B cell (primary cell): Measurements from ENCODE around the gene WFDC11. TPM values are rescaled to one million over a fixed set of nuclear protein-coding genes. Genes with fewer than 3 reads are reported as not detected.

Experiments used
- ATAC-seq: fragments of 200-7000 bp; cut with Tn5 transposase; one replicate; pipeline ENCODE4 v1.10.0; 2021; ENCODE audit warnings: low read depth, mild to moderate bottlenecking, moderate number of reproducible peaks, moderate library complexity
- CTCF ChIA-PET: fragments of 350-600 bp; sonication (Branson Sonifier 250); formaldehyde crosslinking; loops from one replicate; lab custom pipeline; 2021; ENCODE audit warnings: antibody characterized with exemption, inconsistent platforms; lab: Charles Lee
- POLR2A ChIA-PET: fragments of 350-600 bp; sonication (Branson Sonifier 250); formaldehyde crosslinking; loops from one replicate; lab custom pipeline; 2021; ENCODE audit warnings: antibody characterized with exemption; lab: Charles Lee
- DNase-seq: peaks from one replicate; pipeline ENCODE4 v3.0.0; 2013
- H2AFZ ChIP-seq: 2 replicates; pipeline ENCODE4 v1.6.1; 2012; ENCODE audit warnings: mild to moderate bottlenecking, low read depth, low read length; ENCODE audit not compliant: insufficient read depth, poor library complexity, severe bottlenecking
- H3K27ac ChIP-seq, 2 donors: 1 replicate in 1 of 2; 2 replicates in 1 of 2; pipeline ENCODE4 v1.5.1; 2012 to 2013; ENCODE audit warnings: low read length in 2 of 2, mild to moderate bottlenecking in 2 of 2, moderate library complexity in 1 of 2
- H3K27me3 ChIP-seq, 4 experiments: fragments of 200-600 bp in 1 of 4; sonication (generic) in 1 of 4; replicated peaks in 1 of 4; 1 replicate in 2 of 4; 2 replicates in 2 of 4; pipeline versions ENCODE4 v1.6.1 to v1.7.0; 2013 to 2016; ENCODE audit warnings: low read length in 3 of 4, mild to moderate bottlenecking in 2 of 4, mixed read lengths in 1 of 4, moderate library complexity in 1 of 4; ENCODE audit not compliant: insufficient read depth in 4 of 4, control insufficient read depth in 3 of 4; ENCODE audit errors: control extremely low read depth in 1 of 4
- H3K36me3 ChIP-seq, 2 experiments: replicated peaks in 1 of 2; 1 replicate in 1 of 2; 2 replicates in 1 of 2; pipeline versions ENCODE4 v1.6.1 to v1.7.1; 2013; ENCODE audit warnings: low read length in 1 of 2; ENCODE audit not compliant: insufficient read depth in 2 of 2, control insufficient read depth in 1 of 2; ENCODE audit errors: control extremely low read depth in 1 of 2, extremely low read depth in 1 of 2
- H3K4me1 ChIP-seq, 2 donors: fragments of 200-600 bp in 1 of 2; sonication (generic) in 1 of 2; 1 replicate in 1 of 2; 2 replicates in 1 of 2; pipeline versions ENCODE4 v1.5.1 to v1.6.1; 2013 to 2017; ENCODE audit warnings: low read length in 2 of 2; ENCODE audit not compliant: control insufficient read depth in 2 of 2, insufficient read depth in 2 of 2
- H3K4me2 ChIP-seq: replicated peaks from 2 replicates; pipeline ENCODE3; 2012; ENCODE audit warnings: mild to moderate bottlenecking, low read depth, low read length; ENCODE audit not compliant: poor library complexity, severe bottlenecking
- H3K4me3 ChIP-seq, 5 experiments: fragments of 200-600 bp in 1 of 5; sonication (generic) in 1 of 5; 1 replicate in 3 of 5; 2 replicates in 2 of 5; pipeline versions ENCODE4 v1.5.1 to v1.7.0; 2011 to 2016; ENCODE audit warnings: low read length in 4 of 5, mild to moderate bottlenecking in 4 of 5, low read depth in 2 of 5, control low read depth in 1 of 5, moderate library complexity in 1 of 5; ENCODE audit not compliant: insufficient read depth in 1 of 5; ENCODE audit errors: control extremely low read depth in 1 of 5, extremely low read depth in 1 of 5
- H3K79me2 ChIP-seq: fragments of 200-600 bp; sonication (generic); one replicate; pipeline ENCODE4 v1.6.0; 2016; ENCODE audit warnings: low read length; ENCODE audit not compliant: control insufficient read depth, insufficient read depth
- H3K9ac ChIP-seq: fragments of 200-600 bp; sonication (generic); 2 replicates; pipeline ENCODE4 v1.6.1; 2017; ENCODE audit warnings: mild to moderate bottlenecking, low read length, moderate library complexity
- H3K9me3 ChIP-seq, 3 donors: one replicate each; pipeline versions ENCODE4 v1.6.1 to v1.7.1; 2013; ENCODE audit warnings: low read length in 2 of 3; ENCODE audit not compliant: control insufficient read depth in 2 of 3, insufficient read depth in 1 of 3; ENCODE audit errors: control extremely low read depth in 1 of 3
- H4K20me1 ChIP-seq: 2 replicates; pipeline ENCODE4 v1.6.0; 2012; ENCODE audit warnings: mild to moderate bottlenecking, low read length; ENCODE audit not compliant: insufficient read depth, control insufficient read depth, poor library complexity, severe bottlenecking
- H3K27ac Mint-ChIP-seq: one replicate; pipeline ENCODE4 v1.8.0; 2021; ENCODE audit warnings: mixed read lengths
- H3K27me3 Mint-ChIP-seq: one replicate; pipeline ENCODE4 v1.8.0; 2021; ENCODE audit warnings: mixed read lengths
- H3K4me1 Mint-ChIP-seq: one replicate; pipeline ENCODE4 v1.8.0; 2021; ENCODE audit warnings: mixed read lengths
- H3K4me3 Mint-ChIP-seq: one replicate; pipeline ENCODE4 v1.8.0; 2021; ENCODE audit warnings: mixed read lengths
- H3K9me3 Mint-ChIP-seq: one replicate; pipeline ENCODE4 v1.8.0; 2022; ENCODE audit warnings: mixed read lengths; ENCODE audit not compliant: insufficient read depth
- EZH2 ChIP-seq: IDR thresholded peaks from 2 replicates; pipeline ENCODE4 v1.6.1; 2012; ENCODE audit warnings: borderline replicate concordance, low read depth, mild to moderate bottlenecking, moderate library complexity, low read length; ENCODE audit not compliant: insufficient read depth, poor library complexity, severe bottlenecking
- WGBS: methylation state at CpG from one replicate; pipeline ENCODE4 v1.1.5; 2013; ENCODE audit warnings: missing lambda C conversion rate; ENCODE audit not compliant: insufficient coverage; 5-methylcytosine and 5-hydroxymethylcytosine counted together
- intact Hi-C: fragments of 100-400 bp; cut with micrococcal nuclease; formaldehyde crosslinking; loops from one replicate; pipeline ENCODE4 v1.10.0; 2022
- polyA plus RNA-seq: library from polyadenylated mRNA; depleted of rRNA; stranded (reverse); fragments of >200 nt; gene quantifications from 2 replicates; pipeline ENCODE4 v1.2.3, GENCODE V29; 2012
- total RNA-seq, 2 donors: library from RNA; stranded (reverse); fragments of 120-200 nt in 1 of 2; gene quantifications; 1 replicate in 1 of 2; 2 replicates in 1 of 2; pipeline versions ENCODE4 v1.2.3 to v1.2.4, GENCODE V29; 2013 to 2022
- TF ChIP-seq, protein P1 (sequence below): fragments of 200-600 bp; IDR thresholded peaks from one replicate; pipeline ENCODE4 v1.8.0; 2022; ENCODE audit warnings: antibody characterized with exemption, mild to moderate bottlenecking

The WFDC11 gene
- total and polyA plus RNA-seq, 2 donors (not counting 1 experiment from before 2014, with no cell fraction given) = not detected

- Mint-ChIP-seq H3K27ac (no peak overlapping the region), H3K4me3 (no peak overlapping the region), H3K4me1 (no peaks in the 10 kb centered on the region), H3K9me3 (no peaks in the 10 kb centered on the region), H3K27me3 (peaks cover 22% of the 10 kb centered on the region)
- ChIA-PET POLR2A (no interaction called here), CTCF (interaction anchor here (0.7 kb wide), 1 partner anchor 203 kb away, joined by 4 read pairs; no protein-coding TSS in a partner anchor)
- Histone ChIP-seq H3K9ac (no peak overlapping the region), H3K4me3 (no peak overlapping the region), H2AFZ (no peak overlapping the region), H3K4me2 (no peak overlapping the region), H3K4me1 (no peaks in the 10 kb centered on the region), H4K20me1 (no peaks in the 10 kb centered on the region), H3K79me2 (no peaks in the 10 kb centered on the region), H3K27me3 (no peaks in the 10 kb centered on the region), H3K36me3 (no peaks in the 10 kb centered on the region), H3K27ac (no peak overlapping the region), H3K9me3 (peaks cover 0 to 2% (median 0%) of the 10 kb centered on the region in 3 donors)
- ATAC-seq (no peak), DNase-seq (no peak)
- TF ChIP-seq, protein P1, sequence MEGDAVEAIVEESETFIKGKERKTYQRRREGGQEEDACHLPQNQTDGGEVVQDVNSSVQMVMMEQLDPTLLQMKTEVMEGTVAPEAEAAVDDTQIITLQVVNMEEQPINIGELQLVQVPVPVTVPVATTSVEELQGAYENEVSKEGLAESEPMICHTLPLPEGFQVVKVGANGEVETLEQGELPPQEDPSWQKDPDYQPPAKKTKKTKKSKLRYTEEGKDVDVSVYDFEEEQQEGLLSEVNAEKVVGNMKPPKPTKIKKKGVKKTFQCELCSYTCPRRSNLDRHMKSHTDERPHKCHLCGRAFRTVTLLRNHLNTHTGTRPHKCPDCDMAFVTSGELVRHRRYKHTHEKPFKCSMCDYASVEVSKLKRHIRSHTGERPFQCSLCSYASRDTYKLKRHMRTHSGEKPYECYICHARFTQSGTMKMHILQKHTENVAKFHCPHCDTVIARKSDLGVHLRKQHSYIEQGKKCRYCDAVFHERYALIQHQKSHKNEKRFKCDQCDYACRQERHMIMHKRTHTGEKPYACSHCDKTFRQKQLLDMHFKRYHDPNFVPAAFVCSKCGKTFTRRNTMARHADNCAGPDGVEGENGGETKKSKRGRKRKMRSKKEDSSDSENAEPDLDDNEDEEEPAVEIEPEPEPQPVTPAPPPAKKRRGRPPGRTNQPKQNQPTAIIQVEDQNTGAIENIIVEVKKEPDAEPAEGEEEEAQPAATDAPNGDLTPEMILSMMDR = no peak
- no peak for TF ChIP-seq EZH2
- intact Hi-C loops = no loop called here
- 69% methylated on average over 2 of the region's 3 CpGs for WGBS
Measured at GRCh38 chr20:45685896-45686295, 15.9 kb upstream of the WFDC11 start.

DNA sequence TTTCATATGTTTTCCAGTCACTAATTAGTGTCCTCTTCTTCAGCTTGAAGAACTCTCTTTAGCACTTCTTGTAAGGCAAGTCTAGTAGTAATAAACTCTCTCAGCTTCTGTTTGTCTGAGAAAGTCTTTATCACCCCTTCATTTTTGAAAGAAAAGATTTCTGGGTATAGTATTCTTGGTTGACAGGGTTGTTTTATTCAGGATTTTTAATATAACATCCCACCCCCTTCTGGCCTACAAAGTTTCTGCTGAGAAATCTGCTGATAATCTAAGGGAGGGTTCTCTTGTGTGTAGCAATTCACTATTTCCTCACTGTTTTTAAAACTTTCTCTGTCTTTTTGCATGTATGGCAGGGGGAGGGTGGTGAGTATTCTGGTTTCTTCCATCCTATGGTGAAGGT, 9.6 kb upstream of the WFDC11 start:
- Histone ChIP-seq H3K79me2 (no peaks in the 10 kb centered on the region), H3K27me3 (peaks cover 0 to 4% (median 1%) of the 10 kb centered on the region in 4 experiments), H4K20me1 (no peaks in the 10 kb centered on the region), H3K27ac (no peak overlapping the region), H3K4me1 (no peaks in the 10 kb centered on the region), H2AFZ (no peak overlapping the region), H3K9ac (no peak overlapping the region), H3K9me3 (peaks cover 0 to 26% (median 23%) of the 10 kb centered on the region in 3 donors), H3K36me3 (no peaks in the 10 kb centered on the region), H3K4me2 (no peak overlapping the region), H3K4me3 (no peak overlapping the region)
- H3K27me3 Mint-ChIP-seq = peaks cover 38% of the 10 kb centered on the region
- H3K4me1 Mint-ChIP-seq = no peaks in the 10 kb centered on the region
- intact Hi-C loops = no loop called here
- CTCF ChIA-PET = interaction anchor here (0.8 kb wide), 1 partner anchor 21 kb away, joined by 3 read pairs; no protein-coding TSS in a partner anchor
- no peak overlapping the region for H3K4me3 Mint-ChIP-seq
- peaks cover 14% of the 10 kb centered on the region for H3K9me3 Mint-ChIP-seq
- POLR2A ChIA-PET = no interaction called here
- ATAC-seq = no peak
- TF ChIP-seq, protein P1 = no peak
- no peak for TF ChIP-seq EZH2
- H3K27ac Mint-ChIP-seq = no peak overlapping the region
- DNase-seq = no peak
